Measurements from ENCODE around the gene CNN2. TPM values are rescaled to one million over a fixed set of nuclear protein-coding genes. Genes with fewer than 3 reads are reported as not detected.

CNN2 gene
- total and polyA plus RNA-seq, 9 of the 15 experiments (the other 6 are each of a cell fraction or from before 2014, with no cell fraction given), result 12.1 to 174 (median 52.7) TPM

DNA sequence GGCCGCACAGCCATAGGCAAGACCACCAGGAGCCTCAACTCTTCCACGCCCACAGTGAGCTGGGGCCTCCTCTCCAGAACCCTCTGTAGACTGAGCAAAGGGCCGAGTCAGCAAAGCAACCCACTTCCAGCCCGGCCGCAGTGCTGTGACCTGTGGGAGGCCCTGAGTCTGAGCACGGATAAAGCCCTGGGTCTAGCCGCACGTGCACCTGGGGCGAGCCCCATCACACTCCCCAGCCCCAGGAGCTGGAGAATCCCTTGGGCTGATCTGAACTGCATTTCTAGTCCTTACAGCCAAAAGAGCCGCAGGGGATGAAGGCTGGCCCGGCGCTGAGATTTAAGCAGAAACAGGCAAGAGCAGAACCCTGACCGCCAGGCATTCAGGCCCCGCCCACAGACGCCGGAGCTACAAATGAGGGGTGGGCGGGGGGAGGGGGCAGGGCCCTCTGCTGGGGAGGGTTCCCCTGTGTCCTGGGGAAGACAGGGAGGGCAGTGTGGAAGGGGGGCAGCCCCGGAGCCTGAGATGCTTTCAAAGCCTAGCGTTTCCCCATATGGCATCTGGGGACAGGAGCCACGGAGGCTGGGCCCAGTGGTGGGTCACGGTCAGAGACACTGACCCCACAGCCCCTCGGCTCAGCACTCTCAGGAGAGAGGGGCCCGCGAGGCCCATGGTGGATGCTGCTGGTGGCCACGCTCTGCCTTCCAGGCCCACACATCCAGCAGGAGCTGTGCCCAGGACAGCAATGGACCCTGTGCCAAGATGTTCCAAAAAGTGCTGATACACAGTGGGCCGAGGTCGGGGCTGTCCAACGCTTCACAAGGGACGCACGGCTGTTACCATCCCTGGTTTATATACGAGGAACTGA lies 10.4 kb upstream of the CNN2 start:
- H3K4me1 ChIP-seq (replicated peaks in 1 of 2; ENCODE audit: control insufficient read depth in 2 of 2, insufficient read depth in 2 of 2, low read length in 2 of 2), result peaks cover 23 to 93% of the 10 kb centered on the region in 2 experiments
- H4K20me1 ChIP-seq (replicated peaks; ENCODE audit: control insufficient read depth, insufficient read depth, low read length), result peaks cover 50% of the 10 kb centered on the region
- ATAC-seq (no peak), FAIRE-seq (no peak), DNase-seq (ENCODE audit: extremely low read depth in 1 of 4, low spot score in 3 of 4) (no peak)
- no TSS peak for BruUV-seq (replicated peaks)
- no peaks in the 10 kb centered on the region for H3K9me3 ChIP-seq (replicated peaks; ENCODE audit: control insufficient read depth, insufficient read depth, low read depth, low read length)
- peaks cover 85% of the 10 kb centered on the region; the same call in 2 of the 3 replicates for H3K36me3 ChIP-seq (ENCODE audit: control insufficient read depth, insufficient read depth, low read length)
- H3K4me2 ChIP-seq (ENCODE audit: insufficient read depth, low read length), result no peak overlapping the region
- no peaks in the 10 kb centered on the region for H3K27me3 ChIP-seq (ENCODE audit: control insufficient read depth in 2 of 2, insufficient read depth in 2 of 2, low read length in 2 of 2)
- peaks cover 16% of the 10 kb centered on the region for H3K9me1 ChIP-seq (ENCODE audit: control insufficient read depth, insufficient read depth, low read length)
- H3K27ac ChIP-seq (ENCODE audit: extremely low read depth, low read depth, low read length), result peak overlapping the region; percentile 74; the same call in 1 of the 3 replicates
- WGBS (ENCODE audit: insufficient coverage, low coverage, missing lambda C conversion rate), result 82% methylated on average over 22 of the region's 31 CpGs
- TF ChIP-seq MAFK (IDR thresholded peaks at IDR 0.05; ENCODE audit: low read length), result peak; percentile 21; the same call in 1 of the 2 replicates
- no peak for TF ChIP-seq TOE1 (IDR thresholded peaks at IDR 0.05; ENCODE audit: borderline replicate concordance)
- no peak for TF ChIP-seq TOE1 (CRISPR knock-in tag; IDR thresholded peaks at IDR 0.05; ENCODE audit: borderline replicate concordance, low read depth)
- no peak for TF ChIP-seq SNRNP70 (optimal IDR thresholded peaks at IDR 0.05; ENCODE audit: low read depth, low read length)
- peak; percentile 40; the same call in 1 of the 2 replicates for TF ChIP-seq C11orf30 (IDR thresholded peaks at IDR 0.05; ENCODE audit: low read depth)
- TF ChIP-seq ZNF316 (IDR thresholded peaks at IDR 0.05), result peak; percentile 51
- peak; percentile 23; the same call in 1 of the 2 replicates for TF ChIP-seq MAFF (IDR thresholded peaks at IDR 0.05; ENCODE audit: low read length)
- no peak for TF ChIP-seq ERF (CRISPR knock-in tag; IDR thresholded peaks at IDR 0.05)
- H3K79me2 ChIP-seq (ENCODE audit: control insufficient read depth, insufficient read depth, low read length), result peaks cover 79% of the 10 kb centered on the region
- in situ Hi-C loops (cut with MboI) (no loop called here), intact Hi-C loops (cut with micrococcal nuclease) (no loop called here)
- POLR2A ChIA-PET, result interaction anchor here (0.6 to 0.9 kb wide), 3 partner anchors 11 to 274 kb away, joined by 3 to 4 read pairs (median 3); no protein-coding TSS in a partner anchor
- H3K4me3 ChIP-seq, result no peak overlapping the region
- H3K9ac ChIP-seq (ENCODE audit: insufficient read depth in 1 of 2, low read depth in 2 of 2, low read length in 2 of 2), result peak overlapping the region in 1 of 2 experiments; percentile 94; a peak in 2 of 4 replicates
- H2AFZ ChIP-seq (ENCODE audit: low read depth, low read length), result no peak overlapping the region
- CTCF ChIA-PET (ENCODE audit: low intra/inter-chr PET ratio), result no interaction called here
